Measurements from ENCODE around the gene CD59.
"Not testable (repeated sequence)": the region's sequence is repeated elsewhere in the genome, so short reads cannot be mapped to it uniquely, and the experiment has no call there.

The CD59 gene

DNA sequence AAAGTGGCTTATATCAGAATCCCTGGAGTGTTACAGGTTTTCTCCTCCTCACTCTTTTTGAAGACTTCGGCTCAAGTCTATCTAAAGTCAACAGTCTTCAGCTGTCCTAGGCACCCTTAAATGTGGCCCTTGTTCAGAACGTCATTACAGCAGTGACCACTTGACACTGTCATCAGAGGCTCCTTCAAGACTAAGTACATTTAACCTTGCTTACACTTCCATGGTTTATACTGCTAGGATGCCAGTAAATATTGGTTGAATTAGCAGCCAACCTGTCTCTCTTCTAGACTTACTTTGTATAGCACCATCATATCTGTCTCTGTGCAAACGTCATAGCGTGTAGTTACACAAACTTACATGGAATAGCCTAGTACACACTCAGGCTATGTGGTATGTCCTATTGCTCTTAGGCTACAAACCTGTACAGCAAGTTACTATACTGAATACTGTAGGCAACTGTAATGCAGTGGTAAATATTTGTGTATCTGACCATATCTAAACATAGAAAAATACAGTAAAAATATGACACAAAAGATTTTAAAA, 22.3 kb downstream of the CD59 start:
- H3K27me3 ChIP-seq (ENCODE audit: control insufficient read depth in 1 of 2, insufficient read depth in 2 of 2, low read length in 2 of 2), result no peaks in the 10 kb centered on the region
- H3K4me3 ChIP-seq (ENCODE audit: low read length in 2 of 2), result no peak overlapping the region
- H3K4me1 ChIP-seq (ENCODE audit: control insufficient read depth, insufficient read depth, low read length), result peaks cover 3% of the 10 kb centered on the region
- no peaks in the 10 kb centered on the region for H3K9me3 ChIP-seq (ENCODE audit: control insufficient read depth in 2 of 2, low read length in 2 of 2)
- H3K36me3 ChIP-seq (ENCODE audit: control insufficient read depth in 2 of 2, insufficient read depth in 2 of 2, low read length in 2 of 2), result peaks cover 34 to 37% of the 10 kb centered on the region in 2 donors
- H3K9ac ChIP-seq (ENCODE audit: low read length in 2 of 2), result no peak overlapping the region
- H3K27ac ChIP-seq (ENCODE audit: low read length), result no peak overlapping the region

- Histone ChIP-seq H3K36me3 (ENCODE audit: control insufficient read depth in 2 of 2, insufficient read depth in 2 of 2, low read length in 2 of 2) (peaks cover 33 to 34% of the 10 kb centered on the region in 2 donors), H3K9ac (ENCODE audit: low read length in 2 of 2) (no peak overlapping the region), H3K27me3 (ENCODE audit: control insufficient read depth in 1 of 2, insufficient read depth in 2 of 2, low read length in 2 of 2) (no peaks in the 10 kb centered on the region), H3K27ac (ENCODE audit: low read length) (no peak overlapping the region), H3K9me3 (ENCODE audit: control insufficient read depth in 2 of 2, low read length in 2 of 2) (no peaks in the 10 kb centered on the region), H3K4me3 (ENCODE audit: low read length in 2 of 2) (no peak overlapping the region), H3K4me1 (ENCODE audit: control insufficient read depth, insufficient read depth, low read length) (peaks cover 3% of the 10 kb centered on the region)
Measured at GRCh38 chr11:33713151-33713855, 22.9 kb downstream of the CD59 start.

DNA sequence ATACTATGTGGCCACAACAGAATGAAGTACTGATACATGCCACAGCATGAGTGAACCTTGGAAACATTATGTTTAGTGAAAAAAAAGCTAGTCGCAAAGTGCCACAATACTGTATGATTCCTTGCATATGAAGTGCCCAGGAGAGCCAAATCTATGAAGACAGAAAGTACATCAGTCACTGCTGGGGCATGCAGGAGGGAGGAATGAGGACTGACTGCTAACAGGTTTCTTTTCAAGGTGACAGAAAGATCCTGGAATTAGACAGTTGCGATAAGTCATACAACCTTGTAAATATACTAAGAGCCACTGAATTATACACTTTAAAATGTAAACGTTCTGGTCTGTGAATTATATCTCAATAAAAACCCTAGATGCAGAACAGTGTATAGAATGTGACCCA, 23.8 kb downstream of the CD59 start:
- Histone ChIP-seq H3K9me3 (ENCODE audit: control insufficient read depth in 2 of 2, low read length in 2 of 2) (no peaks in the 10 kb centered on the region), H3K36me3 (ENCODE audit: control insufficient read depth in 2 of 2, insufficient read depth in 2 of 2, low read length in 2 of 2) (peaks cover 35 to 39% of the 10 kb centered on the region in 2 donors), H3K27me3 (ENCODE audit: control insufficient read depth in 1 of 2, insufficient read depth in 2 of 2, low read length in 2 of 2) (no peaks in the 10 kb centered on the region), H3K4me3 (ENCODE audit: low read length in 2 of 2) (no peak overlapping the region), H3K9ac (ENCODE audit: low read length in 2 of 2) (no peak overlapping the region), H3K27ac (ENCODE audit: low read length) (no peak overlapping the region), H3K4me1 (ENCODE audit: control insufficient read depth, insufficient read depth, low read length) (peaks cover 3% of the 10 kb centered on the region)

GRCh38 chr11:33709466-33709865, 26.8 kb downstream of the CD59 start:
- Histone ChIP-seq H3K4me3 (ENCODE audit: low read length in 2 of 2) (no peak overlapping the region), H3K4me1 (ENCODE audit: control insufficient read depth, insufficient read depth, low read length) (no peaks in the 10 kb centered on the region), H3K9ac (ENCODE audit: low read length in 2 of 2) (no peak overlapping the region), H3K36me3 (ENCODE audit: control insufficient read depth in 2 of 2, insufficient read depth in 2 of 2, low read length in 2 of 2) (peaks cover 31 to 41% of the 10 kb centered on the region in 2 donors), H3K9me3 (ENCODE audit: control insufficient read depth in 2 of 2, low read length in 2 of 2) (no peaks in the 10 kb centered on the region), H3K27me3 (ENCODE audit: control insufficient read depth in 1 of 2, insufficient read depth in 2 of 2, low read length in 2 of 2) (no peaks in the 10 kb centered on the region), H3K27ac (ENCODE audit: low read length) (no peak overlapping the region)

DNA sequence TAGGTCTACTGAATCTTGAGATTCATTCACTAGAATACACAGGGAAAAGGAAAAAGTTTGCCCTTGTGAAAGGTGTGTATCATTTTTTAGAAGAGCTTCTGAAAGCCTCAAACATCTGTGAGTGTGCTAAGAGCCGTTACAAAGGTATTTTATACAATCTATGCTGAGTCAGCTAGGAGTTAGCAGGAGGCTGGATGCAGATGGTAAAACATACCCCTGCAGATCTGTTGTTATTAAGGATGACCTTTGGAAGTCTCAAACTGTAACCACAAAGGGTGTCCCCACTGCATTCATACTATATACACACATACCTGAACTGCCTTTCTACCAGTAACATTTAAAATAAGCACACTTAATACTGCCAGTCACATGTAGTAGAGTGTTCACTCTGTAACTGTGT, 27.2 kb downstream of the CD59 start:
- no peak overlapping the region for H3K27ac ChIP-seq (ENCODE audit: low read length)
- peaks cover 28 to 39% of the 10 kb centered on the region in 2 donors for H3K36me3 ChIP-seq (ENCODE audit: control insufficient read depth in 2 of 2, insufficient read depth in 2 of 2, low read length in 2 of 2)
- no peaks in the 10 kb centered on the region for H3K4me1 ChIP-seq (ENCODE audit: control insufficient read depth, insufficient read depth, low read length)
- H3K9ac ChIP-seq (ENCODE audit: low read length in 2 of 2), result no peak overlapping the region
- no peaks in the 10 kb centered on the region for H3K27me3 ChIP-seq (ENCODE audit: control insufficient read depth in 1 of 2, insufficient read depth in 2 of 2, low read length in 2 of 2)
- H3K4me3 ChIP-seq (ENCODE audit: low read length in 2 of 2), result no peak overlapping the region
- no peaks in the 10 kb centered on the region for H3K9me3 ChIP-seq (ENCODE audit: control insufficient read depth in 2 of 2, low read length in 2 of 2)

GRCh38 chr11:33707831-33708230, 28.4 kb downstream of the CD59 start:
- not testable (repeated sequence) for H3K4me1 ChIP-seq (ENCODE audit: control insufficient read depth, insufficient read depth, low read length); H3K4me3 ChIP-seq (ENCODE audit: low read length in 2 of 2); H3K27me3 ChIP-seq (ENCODE audit: control insufficient read depth in 1 of 2, insufficient read depth in 2 of 2, low read length in 2 of 2); H3K9ac ChIP-seq (ENCODE audit: low read length in 2 of 2); H3K27ac ChIP-seq (ENCODE audit: low read length); H3K9me3 ChIP-seq (ENCODE audit: control insufficient read depth in 2 of 2, low read length in 2 of 2)
- H3K36me3 ChIP-seq (ENCODE audit: control insufficient read depth in 2 of 2, insufficient read depth in 2 of 2, low read length in 2 of 2), result peaks cover 26 to 32% of the 10 kb centered on the region in 2 donors

GRCh38 chr11:33706966-33707365, 29.3 kb downstream of the CD59 start:
- Histone ChIP-seq H3K27ac (ENCODE audit: low read length) (no peak overlapping the region), H3K9me3 (ENCODE audit: control insufficient read depth in 2 of 2, low read length in 2 of 2) (no peaks in the 10 kb centered on the region), H3K4me3 (ENCODE audit: low read length in 2 of 2) (no peak overlapping the region), H3K27me3 (ENCODE audit: control insufficient read depth in 1 of 2, insufficient read depth in 2 of 2, low read length in 2 of 2) (no peaks in the 10 kb centered on the region), H3K9ac (ENCODE audit: low read length in 2 of 2) (no peak overlapping the region), H3K36me3 (ENCODE audit: control insufficient read depth in 2 of 2, insufficient read depth in 2 of 2, low read length in 2 of 2) (peaks cover 26 to 29% of the 10 kb centered on the region in 2 donors), H3K4me1 (ENCODE audit: control insufficient read depth, insufficient read depth, low read length) (peaks cover 2% of the 10 kb centered on the region)

GRCh38 chr11:33706546-33706945, 29.7 kb downstream of the CD59 start:
- no peaks in the 10 kb centered on the region for H3K9me3 ChIP-seq (ENCODE audit: control insufficient read depth in 2 of 2, low read length in 2 of 2)
- H3K4me1 ChIP-seq (ENCODE audit: control insufficient read depth, insufficient read depth, low read length), result peaks cover 3% of the 10 kb centered on the region
- no peaks in the 10 kb centered on the region for H3K27me3 ChIP-seq (ENCODE audit: control insufficient read depth in 1 of 2, insufficient read depth in 2 of 2, low read length in 2 of 2)
- peaks cover 26 to 29% of the 10 kb centered on the region in 2 donors for H3K36me3 ChIP-seq (ENCODE audit: control insufficient read depth in 2 of 2, insufficient read depth in 2 of 2, low read length in 2 of 2)
- H3K4me3 ChIP-seq (ENCODE audit: low read length in 2 of 2), result no peak overlapping the region
- no peak overlapping the region for H3K9ac ChIP-seq (ENCODE audit: low read length in 2 of 2)
- no peak overlapping the region for H3K27ac ChIP-seq (ENCODE audit: low read length)

GRCh38 chr11:33704240-33705002, 31.8 kb downstream of the CD59 start:
- H3K9ac ChIP-seq (ENCODE audit: low read length in 2 of 2), result no peak overlapping the region
- no peaks in the 10 kb centered on the region for H3K27me3 ChIP-seq (ENCODE audit: control insufficient read depth in 1 of 2, insufficient read depth in 2 of 2, low read length in 2 of 2)
- peaks cover 18 to 19% of the 10 kb centered on the region in 2 donors for H3K36me3 ChIP-seq (ENCODE audit: control insufficient read depth in 2 of 2, insufficient read depth in 2 of 2, low read length in 2 of 2)
- no peak overlapping the region for H3K4me3 ChIP-seq (ENCODE audit: low read length in 2 of 2)
- H3K9me3 ChIP-seq (ENCODE audit: control insufficient read depth in 2 of 2, low read length in 2 of 2), result no peaks in the 10 kb centered on the region
- no peak overlapping the region for H3K27ac ChIP-seq (ENCODE audit: low read length)
- peaks cover 13% of the 10 kb centered on the region for H3K4me1 ChIP-seq (ENCODE audit: control insufficient read depth, insufficient read depth, low read length)

DNA sequence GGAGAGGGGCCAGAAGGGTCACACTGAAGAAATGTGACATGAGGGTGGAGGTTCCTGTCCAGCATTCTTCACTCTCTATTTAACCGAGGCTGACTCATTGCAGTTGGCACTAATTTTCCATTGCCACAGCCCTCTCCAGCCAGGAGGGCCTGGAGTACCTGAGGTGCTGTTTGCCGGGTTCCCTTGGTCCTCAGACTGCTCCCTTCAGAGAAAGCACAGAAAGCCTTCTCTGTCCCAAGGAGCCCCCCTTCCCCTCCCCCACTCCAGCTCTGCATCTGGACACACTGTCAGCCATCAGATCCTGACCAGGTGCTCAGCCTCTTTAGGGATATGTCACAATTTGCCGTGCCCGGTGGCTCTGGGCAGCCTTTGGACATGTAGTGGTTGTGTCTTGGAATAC, 32.4 kb downstream of the CD59 start:
- Histone ChIP-seq H3K9ac (ENCODE audit: low read length in 2 of 2) (no peak overlapping the region), H3K4me1 (ENCODE audit: control insufficient read depth, insufficient read depth, low read length) (peaks cover 13% of the 10 kb centered on the region), H3K4me3 (ENCODE audit: low read length in 2 of 2) (no peak overlapping the region), H3K36me3 (ENCODE audit: control insufficient read depth in 2 of 2, insufficient read depth in 2 of 2, low read length in 2 of 2) (peaks cover 13 to 14% of the 10 kb centered on the region in 2 donors), H3K9me3 (ENCODE audit: control insufficient read depth in 2 of 2, low read length in 2 of 2) (no peaks in the 10 kb centered on the region), H3K27me3 (ENCODE audit: control insufficient read depth in 1 of 2, insufficient read depth in 2 of 2, low read length in 2 of 2) (no peaks in the 10 kb centered on the region), H3K27ac (ENCODE audit: low read length) (no peak overlapping the region)

DNA sequence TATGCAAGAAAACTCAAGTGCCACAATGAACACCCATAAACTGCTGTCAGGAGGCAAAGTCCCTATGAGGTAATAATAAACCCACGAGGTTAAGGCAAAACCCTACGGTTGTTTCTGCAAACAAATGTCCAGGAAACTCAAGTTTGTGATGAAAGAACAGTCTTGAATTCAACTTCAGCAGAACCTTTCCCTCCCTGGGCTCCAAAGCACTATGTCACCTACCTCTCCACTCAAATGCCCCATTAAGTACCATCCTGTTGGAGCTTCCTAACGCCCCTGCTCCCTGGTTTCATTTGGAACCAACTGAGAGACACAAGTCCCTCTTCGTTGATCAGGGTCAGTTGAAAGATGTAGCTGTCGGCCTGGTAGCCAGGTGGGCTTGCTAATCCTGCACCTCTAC, 33.0 kb downstream of the CD59 start:
- H3K4me1 ChIP-seq (ENCODE audit: control insufficient read depth, insufficient read depth, low read length), result peaks cover 13% of the 10 kb centered on the region
- H3K4me3 ChIP-seq (ENCODE audit: low read length in 2 of 2), result no peak overlapping the region
- no peak overlapping the region for H3K27ac ChIP-seq (ENCODE audit: low read length)

More for the DNA sequence above, 33.0 kb downstream of the CD59 start:
- H3K27me3 ChIP-seq (ENCODE audit: control insufficient read depth in 1 of 2, insufficient read depth in 2 of 2, low read length in 2 of 2), result no peaks in the 10 kb centered on the region
- peaks cover 11 to 13% of the 10 kb centered on the region in 2 donors for H3K36me3 ChIP-seq (ENCODE audit: control insufficient read depth in 2 of 2, insufficient read depth in 2 of 2, low read length in 2 of 2)
- H3K9ac ChIP-seq (ENCODE audit: low read length in 2 of 2), result no peak overlapping the region
- H3K9me3 ChIP-seq (ENCODE audit: control insufficient read depth in 2 of 2, low read length in 2 of 2), result no peaks in the 10 kb centered on the region

Data from stomach smooth muscle (tissue), 2 donors.